ENCODE results near the gene ACBD4. TPM values are rescaled to one million over a fixed set of nuclear protein-coding genes. Genes with fewer than 3 reads are reported as not detected.

ACBD4 gene
- total RNA-seq, 1 donor from 2014 or later: 7.1 TPM

- Histone ChIP-seq H3K27me3 (ENCODE audit: control insufficient read depth, insufficient read depth, low read length) (no peaks in the 10 kb centered on the region), H3K4me3 (ENCODE audit: low read depth, low read length) (no peak overlapping the region), H3K36me3 (ENCODE audit: control insufficient read depth, insufficient read depth, low read length) (peaks cover 11% of the 10 kb centered on the region)
- DNase-seq (ENCODE audit: low read depth): no peak
- no peak for TF ChIP-seq CTCF (IDR thresholded peaks at IDR 0.05; ENCODE audit: insufficient read depth, low read length, poor library complexity, severe bottlenecking)
Measured at GRCh38 chr17:45104907-45105624, 30.4 kb upstream of the ACBD4 start.

- no peak for TF ChIP-seq CTCF (IDR thresholded peaks at IDR 0.05; ENCODE audit: insufficient read depth, low read length, poor library complexity, severe bottlenecking)
- no peak for DNase-seq (ENCODE audit: low read depth)
- no peaks in the 10 kb centered on the region for H3K27me3 ChIP-seq (ENCODE audit: control insufficient read depth, insufficient read depth, low read length)
- peaks cover 11% of the 10 kb centered on the region for H3K36me3 ChIP-seq (ENCODE audit: control insufficient read depth, insufficient read depth, low read length)
- no peak overlapping the region for H3K4me3 ChIP-seq (ENCODE audit: low read depth, low read length)
Measured at GRCh38 chr17:45106096-45106495, 29.4 kb upstream of the ACBD4 start.

GRCh38 chr17:45106582-45106981 lies 28.9 kb upstream of the ACBD4 start:
- Histone ChIP-seq H3K27me3 (ENCODE audit: control insufficient read depth, insufficient read depth, low read length) (no peaks in the 10 kb centered on the region), H3K4me3 (ENCODE audit: low read depth, low read length) (no peak overlapping the region), H3K36me3 (ENCODE audit: control insufficient read depth, insufficient read depth, low read length) (peaks cover 11% of the 10 kb centered on the region)
- TF ChIP-seq CTCF (IDR thresholded peaks at IDR 0.05; ENCODE audit: insufficient read depth, low read length, poor library complexity, severe bottlenecking): no peak
- DNase-seq (ENCODE audit: low read depth): no peak

- no peak for TF ChIP-seq CTCF (IDR thresholded peaks at IDR 0.05; ENCODE audit: insufficient read depth, low read length, poor library complexity, severe bottlenecking)
- H3K27me3 ChIP-seq (ENCODE audit: control insufficient read depth, insufficient read depth, low read length): no peaks in the 10 kb centered on the region
- peaks cover 11% of the 10 kb centered on the region for H3K36me3 ChIP-seq (ENCODE audit: control insufficient read depth, insufficient read depth, low read length)
- no peak overlapping the region for H3K4me3 ChIP-seq (ENCODE audit: low read depth, low read length)
- no peak for DNase-seq (ENCODE audit: low read depth)
Measured at GRCh38 chr17:45107293-45108010, 28.0 kb upstream of the ACBD4 start.

GRCh38 chr17:45108051-45108450 lies 27.4 kb upstream of the ACBD4 start:
- Histone ChIP-seq H3K27me3 (ENCODE audit: control insufficient read depth, insufficient read depth, low read length) (no peaks in the 10 kb centered on the region), H3K4me3 (ENCODE audit: low read depth, low read length) (no peak overlapping the region), H3K36me3 (ENCODE audit: control insufficient read depth, insufficient read depth, low read length) (peaks cover 11% of the 10 kb centered on the region)
- no peak for TF ChIP-seq CTCF (IDR thresholded peaks at IDR 0.05; ENCODE audit: insufficient read depth, low read length, poor library complexity, severe bottlenecking)
- no peak for DNase-seq (ENCODE audit: low read depth)
